ENCODE measurements around the gene FIP1L1. TPM values are rescaled to one million over a fixed set of nuclear protein-coding genes. Genes with fewer than 3 reads are reported as not detected.

FIP1L1 gene
- total and polyA plus RNA-seq, 9 of the 15 experiments (the other 6 are each of a cell fraction or from before 2014, with no cell fraction given) = 34.6 to 137 (median 72.0) TPM

DNA sequence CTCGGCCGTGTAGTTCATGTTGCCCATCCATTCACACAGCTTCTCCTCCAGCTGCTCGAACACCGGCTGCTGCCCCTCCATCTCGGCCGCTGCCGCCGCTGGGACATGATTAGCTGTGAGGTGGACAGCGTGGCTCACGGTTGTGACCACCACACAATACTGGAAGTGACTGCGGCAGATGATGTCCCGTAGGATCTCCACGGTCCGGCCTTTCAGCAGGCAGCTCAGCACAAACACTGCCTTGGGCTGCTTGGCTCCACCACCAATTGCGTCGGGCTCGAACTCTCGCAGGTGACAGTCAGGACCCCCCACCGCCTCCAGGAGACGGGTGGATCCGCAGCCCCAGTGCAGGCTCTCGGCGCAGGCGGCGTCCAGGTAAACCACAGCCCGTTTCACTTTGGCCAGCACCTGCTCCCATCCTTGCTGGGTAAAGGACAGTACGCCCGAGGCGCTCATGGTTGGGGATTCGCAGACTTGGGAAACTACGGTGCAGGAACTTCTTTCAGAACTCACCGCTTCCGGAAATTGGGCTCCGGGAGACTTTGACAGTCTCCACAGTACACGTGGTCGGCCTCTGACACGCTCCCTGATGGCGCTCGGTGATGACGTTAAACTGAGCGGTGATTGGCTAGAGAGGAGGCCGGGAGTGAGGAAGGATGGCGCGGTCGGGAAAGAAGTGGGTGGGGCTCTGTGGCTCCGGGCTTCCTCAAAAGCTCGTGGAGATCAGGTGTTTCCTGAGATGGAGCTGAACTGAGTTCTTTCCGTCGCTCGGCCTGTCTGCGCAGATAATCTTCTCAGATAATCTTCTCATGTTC lies 11.7 kb upstream of the FIP1L1 start, which contains the start of gene SCFD2 (continued):
- TF ChIP-seq ZNF436 (CRISPR knock-in tag; IDR thresholded peaks at IDR 0.05) = no peak
- TF ChIP-seq CBX8 (IDR thresholded peaks at IDR 0.05; ENCODE audit: borderline replicate concordance, extremely low read depth, low read depth, low read length, poor library complexity, severe bottlenecking) = no peak
- TF ChIP-seq SRSF1 (IDR thresholded peaks at IDR 0.05; ENCODE audit: low read depth, low read length) = no peak
- peak; percentile 100 for TF ChIP-seq CREM (IDR thresholded peaks at IDR 0.05; ENCODE audit: low read depth)
- TF ChIP-seq ZNF561 (CRISPR knock-in tag; conservative IDR thresholded peaks at IDR 0.05) = no peak
- TF ChIP-seq PRDM10 (IDR thresholded peaks at IDR 0.05; ENCODE audit: partially characterized antibody) = peak; percentile 76
- TF ChIP-seq NR3C1 (CRISPR knock-in tag; IDR thresholded peaks at IDR 0.05) = no peak
- peak; percentile 43; the same call in 1 of the 2 replicates for TF ChIP-seq GABPB1 (CRISPR knock-in tag; IDR thresholded peaks at IDR 0.05)
- no peak for TF ChIP-seq RUNX1 (IDR thresholded peaks at IDR 0.05; ENCODE audit: low read depth)
- peak; percentile 54 for TF ChIP-seq ASH1L (IDR thresholded peaks at IDR 0.05; ENCODE audit: borderline replicate concordance, low read depth, partially characterized antibody)
- TF ChIP-seq, protein P1, sequence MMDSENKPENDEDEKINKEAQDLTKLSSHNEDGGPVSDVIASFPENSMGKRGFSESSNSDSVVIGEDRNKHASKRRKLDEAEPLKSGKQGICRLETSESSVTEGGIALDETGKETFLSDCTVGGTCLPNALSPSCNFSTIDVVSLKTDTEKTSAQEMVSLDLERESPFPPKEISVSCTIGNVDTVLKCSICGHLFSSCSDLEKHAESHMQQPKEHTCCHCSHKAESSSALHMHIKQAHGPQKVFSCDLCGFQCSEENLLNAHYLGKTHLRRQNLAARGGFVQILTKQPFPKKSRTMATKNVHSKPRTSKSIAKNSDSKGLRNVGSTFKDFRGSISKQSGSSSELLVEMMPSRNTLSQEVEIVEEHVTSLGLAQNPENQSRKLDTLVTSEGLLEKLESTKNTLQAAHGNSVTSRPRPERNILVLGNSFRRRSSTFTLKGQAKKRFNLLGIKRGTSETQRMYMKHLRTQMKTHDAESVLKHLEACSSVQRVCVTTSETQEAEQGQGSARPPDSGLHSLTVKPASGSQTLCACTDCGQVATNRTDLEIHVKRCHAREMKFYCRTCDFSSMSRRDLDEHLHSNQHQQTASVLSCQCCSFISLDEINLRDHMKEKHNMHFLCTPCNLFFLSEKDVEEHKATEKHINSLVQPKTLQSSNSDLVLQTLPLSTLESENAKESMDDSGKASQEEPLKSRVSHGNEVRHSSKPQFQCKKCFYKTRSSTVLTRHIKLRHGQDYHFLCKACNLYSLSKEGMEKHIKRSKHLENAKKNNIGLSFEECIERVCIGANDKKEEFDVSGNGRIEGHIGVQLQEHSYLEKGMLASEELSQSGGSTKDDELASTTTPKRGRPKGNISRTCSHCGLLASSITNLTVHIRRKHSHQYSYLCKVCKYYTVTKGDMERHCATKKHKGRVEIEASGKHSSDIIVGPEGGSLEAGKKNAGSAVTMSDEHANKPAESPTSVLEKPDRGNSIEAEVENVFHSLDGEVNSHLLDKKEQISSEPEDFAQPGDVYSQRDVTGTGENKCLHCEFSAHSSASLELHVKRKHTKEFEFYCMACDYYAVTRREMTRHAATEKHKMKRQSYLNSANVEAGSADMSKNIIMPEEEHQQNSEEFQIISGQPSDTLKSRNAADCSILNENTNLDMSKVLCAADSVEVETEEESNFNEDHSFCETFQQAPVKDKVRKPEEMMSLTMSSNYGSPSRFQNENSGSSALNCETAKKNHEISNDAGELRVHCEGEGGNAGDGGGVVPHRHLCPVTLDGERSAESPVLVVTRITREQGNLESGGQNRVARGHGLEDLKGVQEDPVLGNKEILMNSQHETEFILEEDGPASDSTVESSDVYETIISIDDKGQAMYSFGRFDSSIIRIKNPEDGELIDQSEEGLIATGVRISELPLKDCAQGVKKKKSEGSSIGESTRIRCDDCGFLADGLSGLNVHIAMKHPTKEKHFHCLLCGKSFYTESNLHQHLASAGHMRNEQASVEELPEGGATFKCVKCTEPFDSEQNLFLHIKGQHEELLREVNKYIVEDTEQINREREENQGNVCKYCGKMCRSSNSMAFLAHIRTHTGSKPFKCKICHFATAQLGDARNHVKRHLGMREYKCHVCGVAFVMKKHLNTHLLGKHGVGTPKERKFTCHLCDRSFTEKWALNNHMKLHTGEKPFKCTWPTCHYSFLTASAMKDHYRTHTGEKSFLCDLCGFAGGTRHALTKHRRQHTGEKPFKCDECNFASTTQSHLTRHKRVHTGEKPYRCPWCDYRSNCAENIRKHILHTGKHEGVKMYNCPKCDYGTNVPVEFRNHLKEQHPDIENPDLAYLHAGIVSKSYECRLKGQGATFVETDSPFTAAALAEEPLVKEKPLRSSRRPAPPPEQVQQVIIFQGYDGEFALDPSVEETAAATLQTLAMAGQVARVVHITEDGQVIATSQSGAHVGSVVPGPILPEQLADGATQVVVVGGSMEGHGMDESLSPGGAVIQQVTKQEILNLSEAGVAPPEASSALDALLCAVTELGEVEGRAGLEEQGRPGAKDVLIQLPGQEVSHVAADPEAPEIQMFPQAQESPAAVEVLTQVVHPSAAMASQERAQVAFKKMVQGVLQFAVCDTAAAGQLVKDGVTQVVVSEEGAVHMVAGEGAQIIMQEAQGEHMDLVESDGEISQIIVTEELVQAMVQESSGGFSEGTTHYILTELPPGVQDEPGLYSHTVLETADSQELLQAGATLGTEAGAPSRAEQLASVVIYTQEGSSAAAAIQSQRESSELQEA (IDR thresholded peaks at IDR 0.05; ENCODE audit: low read depth) = peak; percentile 70
- TF ChIP-seq MEF2D (tag; conservative IDR thresholded peaks at IDR 0.05; ENCODE audit: low read depth) = no peak
- TF ChIP-seq ZBED1 (IDR thresholded peaks at IDR 0.05) = no peak
- TF ChIP-seq DDX20 (tag; IDR thresholded peaks at IDR 0.05; ENCODE audit: low read depth) = no peak
- no peak for TF ChIP-seq CAMTA2 (CRISPR knock-in tag; conservative IDR thresholded peaks at IDR 0.05)

Measured in K562 (cell line).